Hippocampal formation (tissue), 2 donors: ENCODE results near the gene KCNJ1.

Experiments
- DNase-seq, 2 donors: peaks; one replicate each; lab custom pipeline; 2025; lab: John Stamatoyannopoulos, UW

KCNJ1 gene

DNA sequence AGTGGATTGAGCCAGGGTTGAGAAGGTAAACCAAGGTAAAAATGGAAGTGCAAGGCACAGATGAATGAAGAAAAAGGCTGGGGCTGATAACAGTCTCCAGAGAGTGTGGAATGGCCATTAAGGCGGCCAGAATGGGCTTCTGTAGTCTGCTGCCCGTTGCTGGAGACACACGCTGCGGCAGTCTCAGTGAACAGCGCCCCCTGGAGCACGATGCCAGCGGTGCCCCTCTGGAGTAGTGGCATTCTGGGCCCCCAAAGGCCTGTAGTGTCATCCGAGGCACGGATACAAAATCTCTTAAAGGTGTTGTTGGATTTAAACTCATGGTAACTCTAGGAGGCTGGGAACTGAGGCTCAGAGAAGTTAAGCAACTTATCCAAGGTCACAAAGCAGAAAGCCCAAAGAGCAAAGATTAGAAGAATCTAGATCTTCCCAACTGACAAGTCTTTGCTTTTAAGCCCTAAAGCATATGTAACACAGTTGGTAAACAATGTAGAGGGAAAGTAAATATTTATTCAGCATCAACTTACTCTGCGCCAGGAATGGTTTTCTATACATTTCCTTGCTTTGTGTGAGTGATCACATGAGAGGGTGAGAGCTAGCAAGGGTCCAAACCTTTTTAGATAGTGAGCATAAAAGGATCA is 18.2 kb downstream of the KCNJ1 start:
- DNase-seq = no peak

DNA sequence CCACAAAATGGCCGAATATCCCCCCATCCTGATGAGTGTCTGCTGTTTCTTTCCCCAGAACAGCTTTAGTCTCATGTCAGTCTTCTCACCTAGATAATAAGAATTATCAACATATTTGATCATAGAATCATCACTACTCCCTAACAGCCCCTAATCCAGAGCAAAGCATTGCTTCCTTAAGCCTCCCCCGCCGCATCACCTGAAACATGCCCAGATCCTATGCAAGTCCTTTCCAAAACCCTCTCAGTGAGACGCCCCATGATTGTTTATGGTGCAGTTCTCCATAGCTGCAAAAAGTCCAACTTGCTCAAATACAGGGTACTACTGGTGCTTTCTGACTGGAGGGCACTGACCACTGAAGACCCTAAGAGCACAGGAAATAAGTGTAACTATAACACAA is 20.1 kb downstream of the KCNJ1 start:
- DNase-seq = no peak

DNA sequence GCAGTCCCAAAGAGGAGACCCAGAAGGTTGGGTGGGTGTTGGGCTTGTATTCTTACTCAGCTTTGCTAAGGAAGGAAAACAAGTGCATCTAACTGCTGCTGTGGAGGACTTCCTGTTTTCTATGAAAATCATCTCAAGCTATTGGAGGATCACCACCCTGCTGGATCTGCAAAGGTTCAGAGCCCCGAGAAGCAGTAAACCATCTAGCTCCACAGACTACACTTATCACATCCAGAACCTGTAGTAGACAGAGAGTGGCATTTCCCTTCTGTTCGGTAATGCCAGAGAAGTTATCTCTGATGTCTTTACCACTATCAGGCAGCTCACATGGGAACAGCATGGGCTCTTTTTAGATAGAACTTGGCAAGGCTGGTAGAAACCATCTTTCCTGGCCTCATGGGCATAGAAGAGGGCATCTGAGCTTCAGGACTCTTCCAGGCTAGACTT is 21.7 kb downstream of the KCNJ1 start:
- no peak for DNase-seq

DNA sequence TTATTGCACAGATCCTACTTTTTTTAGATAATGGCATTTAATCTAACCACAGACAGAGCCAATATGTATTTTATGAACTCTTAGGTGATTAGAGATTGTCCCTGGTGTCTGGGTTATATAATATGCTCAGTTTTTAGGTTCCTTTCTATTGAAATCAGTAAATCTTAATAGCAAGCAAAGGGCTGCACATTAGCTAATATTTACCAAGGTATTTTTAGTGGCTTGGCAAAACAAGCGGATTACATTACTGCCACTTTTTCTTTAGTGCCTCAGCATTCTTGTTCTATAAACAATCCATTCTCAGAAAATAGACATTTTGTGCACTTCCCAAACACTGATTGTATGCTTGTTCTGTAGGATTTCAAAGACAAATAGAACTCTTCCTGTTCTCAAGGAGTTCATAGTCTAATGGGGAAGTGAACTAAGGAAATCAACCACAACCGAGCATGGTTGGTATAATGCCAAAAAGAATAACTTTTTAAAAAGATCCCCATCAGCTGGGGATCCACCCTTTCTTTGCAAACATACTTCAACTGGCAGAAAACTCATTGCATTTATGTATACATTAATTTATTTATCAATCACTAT is 23.8 kb downstream of the KCNJ1 start:
- no peak for DNase-seq

DNA sequence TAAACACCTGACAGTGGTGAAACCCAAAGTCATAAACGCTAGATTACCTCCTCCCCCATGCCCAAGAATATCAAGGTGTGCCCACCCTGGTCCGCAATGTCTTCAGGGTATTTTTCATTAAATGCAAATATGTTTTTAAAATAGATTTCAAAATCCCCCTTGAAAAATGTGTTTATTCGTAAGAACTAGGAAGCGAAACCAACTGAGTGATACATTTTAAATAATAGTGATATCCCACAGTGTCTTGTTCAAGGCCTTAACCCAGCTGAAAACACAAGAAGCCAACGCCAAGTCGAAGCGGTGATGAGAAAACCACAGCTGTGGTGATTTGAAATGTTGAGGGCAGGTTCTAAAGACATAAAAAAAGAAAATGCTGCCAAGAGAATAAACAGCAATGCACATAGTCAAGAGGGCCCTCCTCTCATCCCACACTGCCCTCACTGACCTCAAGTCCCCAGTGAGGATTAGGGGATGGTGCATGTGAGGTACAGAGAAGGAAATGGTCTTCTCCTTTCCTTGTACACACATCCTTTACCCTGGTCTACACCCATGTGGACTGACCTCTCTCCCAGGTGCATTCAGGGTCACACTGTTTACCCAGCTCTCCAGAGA is 25.5 kb downstream of the KCNJ1 start:
- DNase-seq = no peak

DNA sequence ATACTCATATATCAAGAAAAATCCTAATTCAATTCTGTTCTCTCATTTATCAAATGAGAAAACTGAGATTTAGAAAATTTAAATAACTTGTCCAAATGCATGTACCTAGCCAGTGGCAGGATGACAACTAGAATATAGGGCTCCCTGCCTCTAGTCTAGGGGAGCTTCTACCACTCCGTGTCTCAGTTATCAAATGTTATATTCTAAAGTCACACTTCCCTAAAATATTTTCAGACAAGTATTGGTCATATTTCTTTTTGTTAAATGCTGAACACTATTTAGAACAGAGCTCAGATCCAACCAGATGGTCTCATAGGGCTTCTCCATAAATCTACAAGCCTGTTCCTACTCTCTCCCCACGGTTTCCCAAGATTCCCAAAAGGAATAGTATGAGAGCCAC is 26.3 kb downstream of the KCNJ1 start:
- DNase-seq = no peak

DNA sequence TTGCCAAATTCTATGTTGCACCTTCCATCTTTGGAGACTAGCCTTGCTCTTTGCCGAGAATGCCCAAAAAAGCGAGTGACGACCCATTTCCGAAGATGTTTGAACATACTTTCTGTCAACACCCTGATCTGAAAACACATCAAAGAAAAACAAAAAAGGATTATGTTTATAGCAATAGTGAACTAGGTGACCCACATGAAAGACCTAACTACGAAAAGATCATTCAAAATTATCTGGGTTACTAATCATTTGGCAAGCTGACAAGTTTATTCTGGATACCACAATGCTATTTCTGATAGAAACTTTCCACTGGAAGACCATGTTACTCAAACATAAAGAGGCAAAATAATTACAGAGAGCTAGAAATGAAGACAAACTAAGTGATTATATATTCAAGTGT is 27.0 kb downstream of the KCNJ1 start:
- no peak for DNase-seq

DNA sequence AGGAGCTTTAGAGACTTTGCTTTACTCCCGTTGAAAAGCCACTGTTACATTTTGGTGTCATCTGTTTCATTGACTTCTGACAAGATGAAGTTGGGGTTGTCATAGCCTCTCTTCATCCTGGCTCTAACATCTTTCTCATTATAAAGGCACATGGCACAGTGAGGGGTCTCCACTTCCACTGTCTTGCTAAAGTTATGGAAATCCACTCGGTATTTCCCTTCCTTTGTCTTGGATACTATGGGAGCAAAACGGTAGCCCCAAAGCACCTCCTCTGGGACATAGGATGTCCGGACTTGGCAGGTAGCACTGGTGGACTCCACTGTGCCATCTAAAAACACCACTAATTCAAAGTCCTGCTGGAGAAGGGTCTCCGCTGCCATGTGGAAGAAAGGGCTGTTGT is 28.0 kb downstream of the KCNJ1 start:
- no peak for DNase-seq

DNA sequence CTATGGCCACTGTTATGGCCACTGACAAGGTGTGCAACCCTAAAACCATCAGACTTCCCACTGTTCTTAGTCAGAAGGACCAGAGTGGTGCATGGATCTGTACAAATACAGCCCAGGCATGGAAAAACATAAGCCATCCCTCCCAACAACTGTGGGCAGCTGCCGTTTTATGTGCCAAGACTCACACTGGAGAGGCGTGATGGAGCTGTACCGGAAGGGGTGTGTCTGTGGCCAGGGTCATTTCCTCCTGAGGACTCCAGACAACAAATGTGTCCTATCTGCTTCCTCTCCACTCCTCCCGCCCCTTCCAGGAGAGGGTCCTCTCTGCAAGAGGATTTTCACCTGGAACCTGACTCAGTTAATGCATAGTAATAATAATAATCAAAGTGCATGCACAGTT is 29.5 kb downstream of the KCNJ1 start:
- DNase-seq = no peak

DNA sequence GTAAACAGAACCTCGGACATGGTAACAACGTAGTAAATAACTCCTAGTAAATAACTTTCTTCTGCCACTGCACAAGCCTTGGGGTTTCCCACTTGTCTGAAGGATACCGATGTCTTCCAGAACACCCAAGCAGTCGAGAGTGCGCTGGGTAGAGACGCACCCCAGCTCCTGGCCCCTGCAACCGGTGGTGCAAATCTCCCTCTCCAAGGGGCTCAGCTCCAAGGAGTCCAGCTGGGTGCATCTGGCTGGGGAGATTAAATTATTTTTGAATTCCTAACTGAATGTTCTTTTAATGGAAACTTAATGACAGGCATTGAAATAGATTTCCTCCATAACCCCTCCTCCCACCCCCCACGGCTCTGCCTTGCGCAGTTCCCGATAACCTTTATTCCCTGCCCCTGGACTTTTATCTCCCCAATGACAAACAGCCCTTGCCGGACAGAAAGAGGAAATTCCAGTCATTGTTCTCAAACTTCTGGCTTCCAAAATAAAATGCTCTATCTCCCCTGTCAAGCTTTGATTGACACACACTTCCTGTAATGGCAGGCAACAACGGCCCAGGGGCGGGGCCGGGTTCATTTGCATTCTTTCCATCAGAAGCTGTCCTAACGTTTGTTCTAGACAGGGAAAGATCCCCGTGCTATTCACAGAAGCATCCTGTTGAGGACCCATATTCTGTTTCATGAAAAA is 31.2 kb downstream of the KCNJ1 start:
- DNase-seq = no peak

DNA sequence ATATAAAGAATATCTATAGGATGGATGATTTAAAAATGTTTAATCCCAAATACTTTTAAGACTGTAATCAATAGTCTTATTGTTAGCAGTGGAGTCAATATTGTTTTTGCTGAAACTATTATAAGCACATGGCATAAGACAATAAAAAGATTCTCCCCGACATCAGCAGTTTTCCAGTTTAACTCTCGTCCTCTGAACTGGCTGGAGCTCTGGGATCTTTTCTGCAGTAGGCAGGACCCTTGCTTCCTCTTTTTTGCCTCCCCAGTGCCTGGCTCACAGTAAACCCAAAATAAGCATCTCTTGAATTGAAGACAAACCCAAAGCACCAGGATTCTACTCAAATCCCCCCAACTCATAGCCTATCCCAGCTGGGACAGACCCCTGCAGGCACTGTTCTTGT is 32.9 kb downstream of the KCNJ1 start:
- no peak for DNase-seq

DNA sequence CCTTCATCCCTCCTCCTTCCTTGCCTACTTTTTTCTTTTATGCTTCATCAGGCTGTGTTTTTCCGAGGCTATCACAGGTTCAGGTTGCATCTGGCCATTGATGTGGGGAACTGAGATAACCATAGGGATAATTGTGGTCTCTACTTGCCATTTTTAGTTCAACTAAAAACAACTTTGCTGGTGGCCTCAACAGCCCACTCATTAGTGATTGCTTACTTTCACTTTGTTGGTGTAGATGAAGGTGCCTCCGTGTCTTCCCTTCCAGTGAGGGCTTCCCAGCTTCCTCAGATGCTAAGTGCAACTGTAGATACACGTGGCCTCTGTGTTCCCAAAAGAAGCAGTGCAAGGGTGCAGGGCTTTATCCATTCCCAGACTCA is 35.0 kb downstream of the KCNJ1 start:
- DNase-seq = no peak

DNA sequence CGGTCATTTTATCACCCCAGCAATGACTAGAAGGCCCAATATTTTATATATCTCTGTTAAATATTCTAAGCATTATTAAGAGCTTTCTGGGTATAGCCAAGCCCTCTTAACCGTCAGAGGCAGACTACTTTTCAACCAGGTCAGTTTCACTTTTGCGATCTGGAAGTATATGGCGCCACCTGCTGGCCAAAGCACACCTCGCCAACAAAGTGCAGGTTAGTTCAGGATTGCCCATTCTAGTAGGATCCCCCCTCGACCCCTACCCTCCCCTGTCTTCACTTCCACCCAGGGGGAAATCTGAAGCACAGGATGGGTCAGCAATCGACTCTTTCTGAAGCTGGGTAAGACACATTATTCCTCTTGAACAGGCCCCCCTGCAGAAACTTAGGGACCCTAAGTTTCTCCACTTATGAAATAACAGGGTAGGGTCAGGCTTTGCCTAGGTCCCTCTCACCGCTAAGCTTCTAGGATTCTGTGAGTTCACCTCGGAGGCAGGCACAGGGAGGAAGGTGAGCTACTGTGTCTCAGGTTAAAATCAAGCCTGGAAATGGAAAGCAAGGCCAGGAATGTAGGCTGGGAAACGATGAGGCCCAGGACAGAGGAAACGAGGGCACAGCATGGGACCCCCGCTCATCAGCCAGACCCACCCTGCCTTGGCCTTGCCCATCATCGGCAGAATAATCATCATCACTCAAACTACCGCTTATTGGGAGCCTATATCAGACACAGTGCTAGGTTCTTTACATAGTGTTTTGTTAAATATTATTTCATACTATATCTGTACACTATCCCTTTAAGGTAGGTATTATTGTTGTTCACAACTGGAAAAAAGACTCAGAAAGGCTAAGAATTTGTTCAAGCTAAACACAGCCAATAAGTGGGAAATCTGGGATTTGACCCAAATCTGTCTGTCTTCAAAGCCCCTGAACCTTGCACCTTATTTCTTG is 35.6 kb downstream of the KCNJ1 start:
- peak; percentile 49 to 58 for DNase-seq

DNA sequence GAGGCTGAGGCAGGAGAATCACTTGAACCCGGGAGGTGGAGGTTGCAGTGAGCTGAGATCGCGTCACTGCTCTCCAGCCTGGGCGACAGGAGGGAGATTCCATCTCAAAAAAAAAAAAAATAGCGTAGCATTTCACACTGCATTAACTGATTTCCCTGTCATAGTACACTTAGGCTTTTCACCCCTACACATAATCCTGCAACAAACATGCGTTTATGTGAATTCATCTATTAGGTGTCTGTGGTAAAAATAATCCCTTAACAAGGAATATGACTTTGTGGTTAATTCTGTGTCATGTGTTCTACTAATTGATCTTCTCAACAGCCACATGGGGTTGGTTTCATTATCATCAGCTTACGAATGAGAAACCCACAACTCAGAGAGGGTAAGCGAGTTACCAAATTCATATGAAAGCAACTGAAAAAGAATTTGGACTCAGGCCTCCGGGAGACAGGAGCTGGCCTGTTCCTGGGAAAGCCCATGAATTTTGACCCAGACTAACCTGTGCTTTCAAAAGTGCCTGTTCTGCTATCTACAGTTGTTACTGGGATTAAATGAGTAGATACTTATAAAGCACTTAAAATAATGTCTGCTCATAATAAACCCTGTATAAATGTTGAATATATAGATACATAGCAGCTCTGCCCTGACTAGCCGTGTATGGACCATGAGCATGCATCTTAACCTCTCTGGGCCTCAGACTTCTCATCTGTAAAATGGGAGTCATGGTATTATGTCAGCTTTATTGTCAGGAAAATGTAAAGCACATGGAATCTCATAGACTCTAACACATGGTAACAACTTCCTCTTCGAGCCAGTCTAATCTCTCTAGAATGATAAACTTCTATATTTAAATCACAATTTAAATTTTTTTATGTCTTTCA is 36.6 kb downstream of the KCNJ1 start:
- DNase-seq = no peak

DNA sequence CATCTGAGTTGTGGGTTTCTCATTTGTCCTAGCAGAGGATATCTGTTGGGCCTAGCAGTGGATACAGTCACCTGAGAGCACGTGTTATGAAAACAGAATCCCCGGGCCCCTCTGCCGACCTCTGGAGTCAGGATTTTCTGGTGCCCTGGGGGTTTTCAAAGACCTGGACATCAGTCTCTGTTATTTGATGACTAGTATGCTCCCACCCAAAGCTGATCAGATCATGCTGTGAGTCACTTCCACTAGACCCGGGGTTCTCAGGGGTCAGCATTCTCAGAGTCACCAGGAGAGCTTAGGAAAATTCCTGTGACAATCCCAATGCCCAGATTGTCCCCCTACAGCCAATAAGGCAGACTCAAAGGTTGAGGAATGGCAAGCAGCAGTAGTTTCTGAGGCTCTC is 38.7 kb downstream of the KCNJ1 start:
- DNase-seq = no peak

DNA sequence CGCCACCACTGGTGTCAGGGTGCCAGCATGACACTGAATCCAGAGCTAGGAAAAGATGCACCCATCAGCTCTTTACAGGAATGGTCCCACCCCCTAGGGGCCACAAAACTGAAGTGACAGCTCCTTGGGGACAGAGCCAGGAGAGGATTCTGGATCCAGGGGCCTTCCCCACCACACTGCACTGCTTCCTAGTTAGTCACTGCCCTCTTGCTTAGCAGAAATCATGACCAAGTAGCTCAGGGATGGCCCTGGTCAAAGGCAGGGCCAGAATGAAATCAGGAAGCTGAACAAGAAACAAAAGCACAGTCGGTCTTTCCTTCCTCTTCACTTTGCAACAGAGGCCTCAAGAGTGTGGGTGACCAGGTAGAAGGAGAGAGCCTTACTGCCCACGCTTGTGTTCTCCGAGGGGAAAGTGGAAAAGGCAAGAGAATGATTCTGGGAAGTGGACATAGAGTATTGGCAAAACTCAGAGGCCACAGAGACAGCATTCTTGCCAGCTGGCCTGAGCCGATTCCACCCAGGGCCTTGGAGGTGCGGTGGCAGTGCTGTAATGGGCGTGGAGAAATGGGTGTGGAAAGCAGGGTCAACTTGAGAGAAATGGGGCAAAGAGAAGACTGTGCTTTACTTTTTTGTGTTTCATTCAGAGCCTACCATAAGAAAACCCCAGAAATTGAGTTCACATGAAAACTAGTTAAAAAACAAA is 39.8 kb downstream of the KCNJ1 start:
- DNase-seq = no peak

DNA sequence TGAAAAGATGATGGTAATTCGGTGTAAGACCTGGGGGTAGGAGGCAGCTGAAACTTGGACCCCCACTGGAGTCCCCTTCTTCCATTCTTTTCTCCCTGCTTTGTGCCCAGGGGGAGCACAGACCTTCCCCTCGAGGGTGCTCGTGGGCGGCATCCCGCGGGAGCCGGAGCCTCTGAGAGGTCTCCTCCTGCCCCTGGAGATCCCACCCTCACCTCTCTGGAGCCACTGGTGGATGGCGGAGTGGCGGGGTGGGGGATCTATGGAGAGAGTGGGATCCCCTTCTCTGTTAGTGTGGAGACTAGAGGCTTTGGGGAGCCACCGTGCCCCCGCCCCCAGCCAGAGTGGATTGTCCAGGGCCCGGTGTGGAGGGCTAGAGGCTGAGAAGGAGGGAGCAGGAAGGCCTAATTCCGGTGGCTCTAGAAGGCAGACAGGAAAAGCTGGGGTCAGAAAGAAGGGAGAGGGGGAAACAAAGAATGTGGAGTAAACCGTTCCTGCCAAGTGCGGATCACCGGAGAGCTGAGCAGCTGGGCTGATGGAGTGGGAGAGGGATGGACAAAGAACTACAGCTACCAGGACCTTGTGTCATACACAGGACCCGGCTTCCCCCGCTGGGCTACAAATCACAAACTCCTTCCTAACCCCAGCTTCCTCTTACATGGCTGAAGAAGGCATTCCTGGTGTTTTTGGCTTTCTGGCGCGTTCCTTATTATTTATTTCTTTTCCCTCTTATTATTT is 41.9 kb downstream of the KCNJ1 start:
- no peak for DNase-seq

DNA sequence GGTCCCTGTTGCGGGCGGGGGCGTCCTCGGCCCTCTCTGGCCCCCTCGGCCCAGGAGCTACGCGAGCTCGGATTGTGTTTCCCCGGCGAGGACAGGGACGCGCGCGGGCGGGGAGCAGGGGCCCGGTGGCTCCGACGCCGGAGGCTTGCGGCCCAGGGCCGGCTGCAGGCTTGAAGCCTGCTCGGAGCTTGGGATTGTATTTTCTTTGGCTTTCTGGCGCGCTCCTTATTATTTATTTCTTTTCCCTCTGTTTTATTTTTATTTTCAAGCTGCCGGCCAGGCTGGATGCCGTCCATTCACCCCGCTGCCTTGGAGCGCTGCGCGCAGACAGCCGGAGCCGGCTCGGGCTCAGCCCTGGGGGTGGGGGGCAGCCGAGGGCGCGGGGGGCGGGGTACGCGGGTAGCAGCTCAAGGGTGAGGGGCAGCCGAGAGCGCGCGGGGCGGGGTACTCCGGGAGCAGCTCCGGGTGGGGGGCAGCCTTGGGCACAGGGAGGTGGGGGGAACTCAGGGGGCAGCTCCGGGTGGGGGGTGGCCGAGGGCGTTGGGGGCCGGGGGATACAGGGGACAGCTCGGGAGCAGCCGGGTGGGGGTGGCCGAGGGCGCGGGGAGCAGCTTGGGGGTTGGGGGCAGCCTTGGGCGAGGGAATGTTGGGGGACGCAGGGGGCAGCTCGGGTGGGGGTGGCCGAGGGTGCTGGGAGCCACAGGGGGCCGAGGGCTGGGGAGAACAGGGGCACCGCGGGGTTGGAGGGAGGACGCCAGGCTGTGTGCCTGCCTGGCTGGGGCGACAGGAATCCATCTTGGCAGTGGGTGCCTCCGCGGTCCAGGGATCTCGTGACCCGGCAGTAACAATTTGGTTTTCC is 42.7 kb downstream of the KCNJ1 start:
- no peak for DNase-seq

DNA sequence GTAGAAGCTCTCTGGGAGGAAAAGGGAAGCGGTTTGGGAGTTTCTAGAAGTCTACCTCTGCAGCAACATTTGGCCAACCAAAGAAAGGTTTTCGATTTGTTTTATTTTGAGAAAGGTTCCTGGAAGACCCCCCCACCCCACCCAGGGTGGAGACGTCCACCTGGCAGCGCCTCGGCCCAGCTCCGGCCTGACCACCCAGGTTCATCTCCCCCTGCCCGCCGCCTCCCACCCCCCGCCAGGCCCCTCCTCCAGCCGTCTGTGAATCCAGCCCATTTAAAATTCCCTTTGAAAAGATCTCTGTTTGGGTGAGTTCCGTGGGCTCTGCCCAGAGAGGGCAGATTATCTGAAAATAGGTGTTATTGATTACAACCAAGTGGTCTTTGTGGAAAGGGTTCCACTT is 43.3 kb downstream of the KCNJ1 start:
- no peak for DNase-seq
